HepG2 (cell line): Measurements from ENCODE around the gene CNNM3. TPM values are rescaled to one million over a fixed set of nuclear protein-coding genes. Genes with fewer than 3 reads are reported as not detected.

Experiments used
- ATAD3A ChIP-seq: sonication (generic); formaldehyde crosslinking; IDR thresholded peaks from 2 replicates; pipeline ENCODE4 v1.4.0; 2020; ENCODE audit warnings: missing genetic modification reagents
- CBFB ChIP-seq: sonication (generic); formaldehyde crosslinking; IDR thresholded peaks from 2 replicates; pipeline ENCODE4 v1.4.0; 2020; ENCODE audit warnings: missing genetic modification reagents
- EP300 ChIP-seq, 3 experiments: sonication (generic) in 1 of 3; formaldehyde crosslinking in 1 of 3; IDR thresholded peaks; 2 replicates each; pipeline versions ENCODE4 v1.5.1 to v1.6.1; 2011 to 2020; ENCODE audit warnings: low read depth in 2 of 3, low read length in 2 of 3, borderline replicate concordance in 1 of 3, improper control_type of control experiment in 1 of 3, mild to moderate bottlenecking in 1 of 3, missing genetic modification reagents in 1 of 3, moderate library complexity in 1 of 3
- ETV6 ChIP-seq: sonication (generic); formaldehyde crosslinking; conservative IDR thresholded peaks from 2 replicates; pipeline ENCODE4 v1.4.0; 2020; ENCODE audit warnings: missing genetic modification reagents
- EZH2 ChIP-seq: conservative IDR thresholded peaks from 2 replicates; pipeline ENCODE4 v1.6.1; 2012; ENCODE audit warnings: mild to moderate bottlenecking, low read depth, low read length, moderate library complexity
- FOSL2 ChIP-seq: sonication (generic); formaldehyde crosslinking; IDR thresholded peaks from 2 replicates; pipeline ENCODE4 v1.4.0; 2020; ENCODE audit warnings: missing genetic modification reagents
- KMT2B ChIP-seq: IDR thresholded peaks from 2 replicates; pipeline ENCODE4 v1.6.1; 2016; ENCODE audit warnings: missing genetic modification reagents, missing compliant biosample characterization
- MAFK ChIP-seq, 2 experiments: IDR thresholded peaks in 1 of 2; conservative IDR thresholded peaks in 1 of 2; 2 replicates each; pipeline ENCODE4 v1.6.1; 2011; ENCODE audit warnings: improper control_type of control experiment in 2 of 2, low read length in 2 of 2
- MIER3 ChIP-seq: IDR thresholded peaks from 2 replicates; pipeline ENCODE4 v1.6.1; 2016; ENCODE audit warnings: missing compliant biosample characterization, borderline replicate concordance
- PCBP1 ChIP-seq: fragments of 200-400 bp; formaldehyde crosslinking; IDR thresholded peaks from 2 replicates; pipeline ENCODE4 v1.6.1; 2017; ENCODE audit warnings: mild to moderate bottlenecking, low read depth, low read length, borderline replicate concordance
- PHF8 ChIP-seq: sonication (generic); formaldehyde crosslinking; IDR thresholded peaks from 2 replicates; pipeline ENCODE4 v1.5.0; 2020; ENCODE audit warnings: missing genetic modification reagents
- PLSCR1 ChIP-seq: sonication (generic); formaldehyde crosslinking; IDR thresholded peaks from 2 replicates; pipeline ENCODE4 v1.5.0; 2020; ENCODE audit warnings: missing genetic modification reagents, mild to moderate bottlenecking, borderline replicate concordance
- POLR2AphosphoS5 ChIP-seq: IDR thresholded peaks from 2 replicates; pipeline ENCODE4 v1.6.1; 2012; ENCODE audit warnings: low read depth, low read length
- REPIN1 ChIP-seq: sonication (generic); formaldehyde crosslinking; IDR thresholded peaks from 2 replicates; pipeline ENCODE4 v1.8.0; 2022; ENCODE audit warnings: missing genetic modification reagents, low read depth, mild to moderate bottlenecking, borderline replicate concordance
- SP1 ChIP-seq, 2 experiments: fragments of 450-650 bp in 1 of 2; sonication (generic) in 1 of 2; formaldehyde crosslinking in 1 of 2; IDR thresholded peaks; 2 replicates each; pipeline versions ENCODE4 v1.4.0 to v1.6.1; 2016 to 2020; ENCODE audit warnings: missing genetic modification reagents in 1 of 2
- TGIF2 ChIP-seq: IDR thresholded peaks from 2 replicates; pipeline ENCODE4 v1.6.1; 2016; ENCODE audit warnings: control low read depth, missing compliant biosample characterization
- XRCC5 ChIP-seq: fragments of 200-400 bp; formaldehyde crosslinking; optimal IDR thresholded peaks from 2 replicates; pipeline ENCODE3; 2017; ENCODE audit warnings: mild to moderate bottlenecking, low read length
- ZBTB44 ChIP-seq: sonication (generic); formaldehyde crosslinking; IDR thresholded peaks from 2 replicates; pipeline ENCODE4 v1.4.0; 2020; ENCODE audit warnings: missing genetic modification reagents
- ZBTB7A ChIP-seq: sonication (generic); formaldehyde crosslinking; IDR thresholded peaks from 2 replicates; pipeline ENCODE4 v1.8.0; 2022; ENCODE audit warnings: mild to moderate bottlenecking, missing genetic modification reagents
- ZNF18 ChIP-seq: sonication (generic); formaldehyde crosslinking; IDR thresholded peaks from 2 replicates; pipeline ENCODE4 v1.8.0; 2022; ENCODE audit warnings: mild to moderate bottlenecking, missing genetic modification reagents; ENCODE audit not compliant: insufficient replicate concordance
- ZNF44 ChIP-seq: sonication (generic); formaldehyde crosslinking; IDR thresholded peaks from 2 replicates; pipeline ENCODE4 v1.5.1; 2020; ENCODE audit warnings: mild to moderate bottlenecking, missing genetic modification reagents
- ZNF710 ChIP-seq: sonication (generic); formaldehyde crosslinking; IDR thresholded peaks from 2 replicates; pipeline ENCODE4 v1.5.0; 2020; ENCODE audit warnings: mild to moderate bottlenecking, missing genetic modification reagents, borderline replicate concordance
- ZSCAN9 ChIP-seq: IDR thresholded peaks from 2 replicates; pipeline ENCODE4 v1.6.1; 2016; ENCODE audit warnings: borderline replicate concordance
- polyA plus RNA-seq, 8 experiments: library from polyadenylated mRNA; depleted of rRNA in 3 of 8; stranded (reverse) in 7 of 8; unstranded in 1 of 8; fragments of >200 nt; fragmentation: Illumina TruSeq in 4 of 8; extraction: Trizol in 4 of 8; gene quantifications; 2 replicates each; pipeline versions ENCODE4 v1.2.1 to v1.2.3, GENCODE V29; 2011 to 2016; ENCODE audit warnings: low read depth in 4 of 8, missing spikeins in 1 of 8, mixed read lengths in 1 of 8; ENCODE audit not compliant: insufficient read depth in 1 of 8
- total RNA-seq, 5 experiments: library from RNA; depleted of rRNA; stranded (reverse); fragments of >200 nt; fragmentation: Illumina TruSeq; extraction: Trizol; gene quantifications; 2 replicates each; pipeline ENCODE4 v1.2.3, GENCODE V29; 2016; ENCODE audit warnings: low read depth in 1 of 5

The CNNM3 gene
- total and polyA plus RNA-seq, 2 of the 13 experiments (the other 11 are each of a cell fraction or from before 2014, with no cell fraction given), result 21.2 to 27.9 TPM

GRCh38 chr2:96870626-96871255, 54.7 kb downstream of the CNNM3 start (continued):
- no peak for TF ChIP-seq SP1 (IDR thresholded peaks at IDR 0.05)
- TF ChIP-seq SP1 (CRISPR knock-in tag; IDR thresholded peaks at IDR 0.05), result 0 out of 2 replicates have a peak, but pooled peaks have one; percentile 14
- TF ChIP-seq REPIN1, result no peak
- peak; percentile 65 to 68 for TF ChIP-seq MAFK (conservative IDR thresholded peaks at IDR 0.05 in 1 of 2, IDR thresholded peaks at IDR 0.05 in 1 of 2; ENCODE audit: low read length in 2 of 2)
- TF ChIP-seq FOSL2 (CRISPR knock-in tag), result 0 out of 2 replicates have a peak, but pooled peaks have one; percentile 1
- TF ChIP-seq ZBTB44 (CRISPR knock-in tag), result 0 out of 2 replicates have a peak, but pooled peaks have one; percentile 5
- TF ChIP-seq ETV6, result no peak
- TF ChIP-seq ZNF44 (CRISPR knock-in tag), result no peak
- TF ChIP-seq ZSCAN9, result no peak
- TF ChIP-seq EZH2, result 0 out of 2 replicates have a peak, but pooled peaks have one; percentile 41
- 0 out of 2 replicates have a peak, but pooled peaks have one; percentile 14 for TF ChIP-seq CBFB (CRISPR knock-in tag)
- TF ChIP-seq ZBTB7A, result peak; percentile 70
- no peak for TF ChIP-seq ATAD3A (CRISPR knock-in tag)
- TF ChIP-seq PHF8 (CRISPR knock-in tag), result 0 out of 2 replicates have a peak, but pooled peaks have one; percentile 6
- 0 out of 2 replicates have a peak, but pooled peaks have one; percentile 9 for TF ChIP-seq ZNF710 (CRISPR knock-in tag)
- TF ChIP-seq MIER3 (CRISPR knock-in tag), result no peak
- no peak; the same call in 1 of the 2 replicates for TF ChIP-seq POLR2AphosphoS5
- no peak for TF ChIP-seq TGIF2
- TF ChIP-seq EP300 (IDR thresholded peaks at IDR 0.05; ENCODE audit: low read depth in 2 of 2, low read length in 2 of 2), result no peak
- peak; percentile 41; the same call in 1 of the 2 replicates for TF ChIP-seq EP300 (CRISPR knock-in tag; IDR thresholded peaks at IDR 0.05; ENCODE audit: borderline replicate concordance)
- no peak for TF ChIP-seq ZNF18 (CRISPR knock-in tag)
- no peak for TF ChIP-seq PCBP1
- no peak for TF ChIP-seq KMT2B
- TF ChIP-seq PLSCR1 (CRISPR knock-in tag), result no peak
- peak; percentile 12 for TF ChIP-seq XRCC5
